HG03439 (cell line): ENCODE data around the gene NPDC1.

ENCODE experiments used
- ATAC-seq: cut with Tn5 transposase; IDR thresholded peaks from one replicate; pipeline ENCODE4 v1.9.1; 2021; ENCODE audit warnings: mild to moderate bottlenecking, moderate library complexity; ENCODE audit not compliant: unreplicated experiment

Gene NPDC1

DNA sequence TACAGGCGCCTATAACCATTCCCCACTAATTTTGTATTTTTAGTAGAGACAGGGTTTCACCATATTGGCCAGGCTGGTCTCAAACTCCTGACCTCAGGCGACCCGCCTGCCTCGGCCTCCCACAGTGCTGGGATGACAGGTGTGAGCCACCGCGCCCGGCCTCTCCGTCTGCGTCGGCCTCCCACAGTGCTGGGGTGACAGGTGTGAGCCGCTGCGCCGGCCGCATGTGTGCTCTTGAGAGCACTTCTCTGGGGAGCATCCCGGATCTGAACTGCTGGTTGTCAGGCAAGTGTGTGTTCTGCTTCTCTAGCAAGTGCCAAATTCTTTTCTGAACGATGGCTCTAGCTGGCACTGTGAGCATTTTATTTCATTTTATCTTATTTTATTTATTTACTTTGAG lies 11.6 kb upstream of the NPDC1 start:
- no peak for ATAC-seq

DNA sequence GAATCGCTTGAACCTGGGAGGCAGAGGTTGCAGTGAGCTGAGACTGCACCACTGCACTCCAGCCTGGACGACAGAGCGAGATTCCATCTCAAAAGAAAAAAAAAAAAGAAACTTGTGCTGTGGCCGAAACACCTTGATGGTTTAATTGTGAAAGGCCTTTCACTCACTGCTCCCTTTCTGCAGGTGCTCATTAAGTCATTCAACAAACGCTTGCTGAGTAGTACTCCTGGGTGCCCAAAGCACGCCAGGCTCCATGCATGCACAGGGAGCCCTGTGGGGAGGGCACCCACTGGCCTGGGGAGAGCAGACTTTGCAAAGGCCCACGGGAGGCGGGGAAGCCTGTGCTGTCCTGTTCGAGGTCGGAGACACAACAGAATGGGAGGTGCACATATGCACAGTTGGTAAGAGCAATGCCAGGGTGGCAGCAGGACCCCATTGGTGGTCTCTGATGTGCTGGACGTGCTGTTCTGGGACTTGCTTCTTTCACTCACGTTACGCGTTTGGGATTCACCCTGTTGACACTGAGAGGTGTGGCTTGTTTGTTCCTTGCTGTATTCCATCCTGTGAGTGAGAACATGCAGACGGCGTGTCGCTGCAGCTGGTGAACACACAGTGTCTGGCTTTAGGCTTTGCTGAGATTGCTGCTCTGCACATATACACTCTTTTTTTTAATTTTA lies 10.9 kb upstream of the NPDC1 start:
- no peak for ATAC-seq

DNA sequence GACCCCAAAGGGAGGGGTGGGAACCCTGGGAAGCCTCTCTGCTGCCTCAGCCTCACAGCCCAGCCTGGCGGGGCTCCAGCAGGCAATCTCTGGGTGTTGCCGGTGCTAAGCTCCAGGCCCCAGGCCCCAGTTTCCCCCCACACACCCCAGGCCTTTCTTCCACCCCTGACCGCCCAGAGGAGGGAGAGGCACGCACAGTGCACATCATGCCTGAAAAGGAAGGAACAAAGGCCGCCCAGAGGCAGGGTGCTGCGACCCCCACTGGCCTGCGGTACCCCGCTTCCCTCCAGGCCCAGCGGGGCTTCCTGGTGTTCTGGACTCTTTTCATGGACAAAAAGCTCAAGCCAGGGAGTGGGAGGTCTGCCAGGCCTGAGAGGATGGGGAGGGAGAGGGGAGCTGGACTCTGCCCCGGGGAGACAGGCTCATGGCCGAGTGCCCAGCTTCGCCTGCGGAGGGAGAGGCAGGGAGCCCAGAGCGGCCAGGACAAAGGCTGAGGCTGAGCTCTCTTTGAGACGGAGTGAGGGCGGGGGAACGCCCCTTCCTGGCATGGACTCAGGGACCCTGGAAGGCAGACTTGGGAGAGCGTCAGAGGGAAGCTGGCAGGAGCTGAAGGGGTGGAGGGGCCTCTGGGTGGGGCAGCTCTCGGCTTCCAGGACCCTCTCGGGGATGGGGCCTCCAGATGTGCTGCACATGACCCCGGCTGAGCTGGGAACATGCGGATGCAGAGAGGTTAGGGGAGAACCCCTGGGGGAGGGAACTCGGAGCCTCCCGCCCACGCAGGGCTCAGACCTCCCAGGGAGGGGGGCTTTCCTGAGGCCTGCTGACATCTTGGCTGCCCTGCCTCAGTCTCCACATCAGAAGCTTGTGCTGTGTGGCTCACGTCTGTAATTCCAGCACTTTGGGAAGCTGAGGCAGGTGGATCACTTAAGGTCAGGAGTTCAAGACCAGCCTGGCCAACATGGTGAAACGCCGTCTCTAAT lies 9.7 kb upstream of the NPDC1 start:
- ATAC-seq = no peak

DNA sequence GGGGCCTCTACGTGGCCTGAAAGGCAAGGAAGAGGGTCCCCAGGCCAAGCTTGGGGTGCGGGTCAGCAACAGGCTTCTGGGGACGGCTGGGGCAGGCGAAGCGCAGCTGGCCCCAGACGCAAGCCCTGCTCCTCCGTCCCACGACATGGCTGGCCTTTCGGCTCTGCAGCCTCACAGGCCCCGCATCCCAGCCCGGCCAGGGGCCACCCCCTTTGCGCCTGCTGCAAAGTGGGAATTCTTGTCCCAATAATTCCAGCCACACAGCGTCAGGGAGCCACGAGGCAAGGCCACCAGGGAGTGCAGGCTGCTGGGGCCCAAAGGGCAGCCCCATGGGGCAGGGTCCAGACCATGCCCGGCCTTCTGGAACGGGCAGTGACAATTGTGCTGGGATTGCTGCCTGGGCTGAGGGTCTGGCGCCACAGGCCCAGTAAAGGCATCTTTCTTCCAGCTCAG lies 9.0 kb upstream of the NPDC1 start:
- ATAC-seq = no peak

DNA sequence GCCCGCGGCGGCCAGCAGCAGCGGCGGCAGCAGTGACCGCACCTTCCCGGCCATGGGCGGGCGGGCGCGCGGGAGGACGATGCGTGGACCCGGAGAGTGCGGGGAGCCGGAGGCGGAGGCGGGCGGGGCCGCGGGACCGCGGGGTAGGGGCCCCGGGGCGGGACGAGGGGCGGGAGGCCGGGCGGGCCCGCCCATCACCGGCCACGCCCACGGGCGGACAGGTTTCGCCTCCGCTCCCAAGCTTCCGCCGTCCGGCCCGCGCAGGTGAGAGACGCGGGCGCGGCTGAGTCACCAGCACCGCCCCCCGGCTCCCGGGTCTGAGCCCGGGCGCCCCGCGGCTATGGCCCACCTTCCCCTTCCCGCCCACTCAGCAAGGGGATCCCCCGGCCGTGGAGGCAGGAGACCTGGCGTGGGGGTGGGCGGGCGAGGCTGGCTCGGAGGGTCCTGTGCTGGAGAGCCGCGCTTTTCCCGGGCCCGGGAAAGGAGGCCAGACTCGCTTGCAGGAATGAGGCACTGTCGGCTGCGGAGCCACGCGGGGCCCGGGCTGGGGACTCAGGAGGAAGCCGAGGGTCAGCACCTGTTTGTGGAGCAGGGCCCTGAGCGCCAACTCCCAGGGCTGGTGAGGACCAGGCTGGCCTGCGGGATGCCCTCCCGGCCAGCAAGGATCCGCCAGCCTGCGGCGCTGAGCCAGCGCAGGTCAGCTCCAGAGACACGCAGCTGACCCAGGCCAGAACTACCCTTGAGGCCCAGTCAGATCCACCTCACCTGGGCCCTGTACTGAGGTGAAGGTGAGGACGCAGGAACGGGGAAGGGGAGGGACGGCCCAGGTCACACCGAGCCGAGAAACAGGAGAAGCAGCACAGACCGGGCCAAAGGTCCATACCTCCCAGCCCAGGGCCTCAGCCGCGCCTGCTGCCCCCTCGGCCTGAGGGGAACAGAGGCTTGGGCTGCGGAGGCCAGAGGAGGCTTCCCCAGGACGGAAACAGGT lies 8.3 kb upstream of the NPDC1 start, which contains the start of gene ENTPD2:
ENTPD2 (minus strand) TSS at position 118 of the 988 bp plus-strand sequence; CDS start at position 54, 64 bp downstream.
- no peak for ATAC-seq

DNA sequence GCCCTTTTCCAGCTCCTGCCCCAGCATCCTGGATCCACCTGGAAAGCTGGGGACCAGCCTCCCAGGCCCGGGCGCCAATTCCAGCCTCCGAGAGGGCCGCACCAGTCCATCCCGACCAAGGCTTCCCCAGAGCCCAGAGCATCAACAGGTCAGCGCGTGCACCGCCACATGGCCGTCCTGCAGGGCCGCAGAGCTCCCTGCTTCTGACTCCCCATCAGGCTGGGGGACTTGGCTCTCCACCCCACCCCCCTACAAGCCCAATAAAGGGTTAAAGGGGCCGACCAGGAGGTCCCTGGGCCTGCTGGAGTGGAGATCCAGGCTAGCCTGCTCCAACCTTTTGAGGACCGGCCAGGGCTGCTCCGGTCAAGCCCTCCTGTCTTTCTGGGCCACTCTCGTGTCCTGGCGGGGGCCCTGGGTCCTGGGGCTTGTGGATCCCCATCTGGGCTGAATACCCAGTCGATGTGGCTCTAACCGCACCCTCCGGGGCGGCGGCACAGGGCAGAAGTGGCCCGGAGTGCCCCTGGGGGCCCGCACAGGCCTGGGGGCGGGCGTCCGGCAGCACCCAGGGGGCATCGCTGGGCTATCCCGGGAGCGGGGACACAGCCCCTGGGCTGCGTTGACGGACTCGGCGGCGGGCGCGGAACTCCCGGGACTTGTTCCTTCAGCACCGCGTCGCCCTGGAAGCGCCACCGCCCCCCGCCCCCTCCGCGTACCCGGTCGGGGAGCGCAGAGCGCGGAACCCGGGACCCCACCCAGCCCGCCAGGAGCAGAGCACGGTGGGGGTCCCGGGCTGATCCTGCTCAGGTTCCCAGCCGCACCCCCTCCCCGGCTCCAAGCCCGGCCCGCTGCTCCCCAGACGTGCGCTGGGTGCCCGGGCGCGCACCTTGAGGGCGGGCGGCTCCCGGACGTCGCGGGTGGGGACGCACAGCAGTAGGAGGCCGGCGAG lies 7.3 kb upstream of the NPDC1 start:
- ATAC-seq = no peak

DNA sequence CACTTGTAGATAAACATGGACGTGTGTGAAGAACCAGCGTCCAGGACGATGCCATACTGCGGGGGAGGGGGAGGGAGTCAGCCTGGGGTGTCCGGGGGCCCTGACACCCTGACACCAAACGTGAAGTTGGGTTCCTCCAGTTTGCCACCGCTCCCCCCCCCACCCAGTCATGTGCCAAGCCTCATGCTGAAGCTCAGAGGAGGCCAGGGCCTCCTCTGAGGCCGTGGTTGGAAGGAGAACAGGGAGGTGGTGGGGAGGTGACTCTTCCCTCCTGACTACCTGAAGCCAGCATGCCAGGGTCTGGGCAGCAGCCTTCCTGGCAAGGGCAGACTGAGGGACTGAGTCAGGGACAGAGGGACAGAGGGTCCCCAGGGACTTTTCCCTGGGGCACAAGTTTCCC lies 6.3 kb upstream of the NPDC1 start:
- ATAC-seq = no peak

DNA sequence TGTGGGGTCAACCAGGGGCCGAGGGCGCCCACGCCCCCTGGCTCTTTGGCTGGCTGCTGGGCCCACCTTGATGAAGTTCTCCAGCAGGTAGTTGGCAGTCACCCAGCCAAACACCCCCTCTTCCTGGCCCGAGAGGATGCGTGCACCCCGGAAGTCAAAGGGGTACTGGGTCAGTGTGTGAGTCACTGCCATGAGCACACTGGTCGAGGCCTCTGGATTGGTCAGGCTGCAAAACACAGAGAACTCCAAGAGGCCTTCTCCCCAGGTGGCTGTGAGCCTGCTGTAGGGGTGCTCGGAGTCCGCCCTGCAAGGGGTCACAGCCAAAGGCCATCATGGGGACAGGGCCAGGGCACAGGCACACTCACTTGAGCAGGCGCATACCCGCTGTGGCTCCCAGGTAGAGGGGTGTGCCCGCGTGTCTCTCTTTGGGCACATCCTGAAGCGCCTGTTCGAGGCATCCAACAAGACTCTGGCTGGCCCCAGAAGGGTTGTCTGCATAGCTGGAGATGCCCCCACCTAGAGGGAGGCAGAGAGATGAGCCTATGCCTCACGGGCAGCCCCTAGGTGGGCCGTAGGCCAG lies 5.3 kb upstream of the NPDC1 start:
- no peak for ATAC-seq

DNA sequence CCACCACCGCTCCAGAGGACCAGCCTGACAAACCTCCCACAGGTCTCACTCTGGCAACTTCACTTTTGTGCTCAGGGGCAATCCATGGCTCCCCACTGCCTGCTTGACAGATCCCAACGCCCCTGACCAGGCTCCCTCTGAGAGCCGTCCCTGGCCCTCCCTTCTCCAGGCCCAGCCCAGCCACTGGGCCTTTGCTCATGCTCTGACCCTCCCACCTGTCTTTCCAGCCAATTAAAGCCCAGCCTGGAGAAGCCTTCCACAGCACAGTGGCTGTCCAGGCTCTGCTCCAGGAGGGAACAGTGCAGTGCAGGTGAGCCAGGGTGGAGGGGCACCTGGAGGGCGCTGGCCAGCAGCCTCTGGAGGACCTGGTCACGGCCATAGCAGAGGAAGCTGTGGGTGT lies 4.6 kb upstream of the NPDC1 start:
- ATAC-seq = no peak

DNA sequence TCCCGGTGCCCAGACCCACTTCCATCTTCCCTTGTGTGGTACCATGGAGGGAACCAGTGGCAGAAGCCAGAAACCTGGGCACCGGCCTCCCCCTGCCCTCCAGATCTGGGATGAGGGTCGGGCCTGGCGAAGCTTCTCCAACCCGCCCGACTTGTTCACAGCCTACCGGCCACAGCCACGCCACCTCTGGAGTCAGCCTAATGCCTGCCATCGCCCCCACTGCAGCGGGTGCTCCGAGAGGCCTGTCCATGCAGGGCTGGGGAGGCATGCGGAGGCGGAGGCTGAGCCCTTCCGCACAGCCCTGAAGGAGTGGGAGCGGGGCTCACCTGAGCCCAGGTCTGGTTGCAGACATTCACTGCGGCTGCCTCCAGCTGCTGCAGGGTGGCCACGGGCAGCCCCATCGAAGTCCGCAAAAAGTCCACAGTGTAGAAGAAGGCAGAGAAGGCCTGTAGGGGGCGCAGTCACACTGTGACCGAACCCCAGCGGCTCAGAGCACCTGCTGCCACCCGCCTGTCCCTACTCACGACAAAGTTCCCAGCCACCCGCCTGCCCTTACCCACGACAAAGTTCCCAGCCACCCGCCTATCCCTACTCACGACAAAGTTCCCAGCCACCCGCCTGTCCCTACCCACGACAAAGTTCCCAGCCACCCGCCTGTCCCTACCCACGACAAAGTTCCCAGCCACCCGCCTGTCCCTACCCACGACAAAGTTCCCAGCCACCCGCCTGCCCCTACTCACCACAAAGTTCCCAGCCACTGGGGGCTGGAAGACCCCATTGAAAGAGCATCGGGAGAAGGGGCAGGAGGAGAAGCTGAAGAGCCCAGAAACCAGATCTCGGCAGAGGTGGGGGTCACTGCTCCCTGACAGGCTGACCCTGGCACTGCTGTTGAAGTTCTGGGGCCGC lies 3.8 kb upstream of the NPDC1 start:
- no peak for ATAC-seq

DNA sequence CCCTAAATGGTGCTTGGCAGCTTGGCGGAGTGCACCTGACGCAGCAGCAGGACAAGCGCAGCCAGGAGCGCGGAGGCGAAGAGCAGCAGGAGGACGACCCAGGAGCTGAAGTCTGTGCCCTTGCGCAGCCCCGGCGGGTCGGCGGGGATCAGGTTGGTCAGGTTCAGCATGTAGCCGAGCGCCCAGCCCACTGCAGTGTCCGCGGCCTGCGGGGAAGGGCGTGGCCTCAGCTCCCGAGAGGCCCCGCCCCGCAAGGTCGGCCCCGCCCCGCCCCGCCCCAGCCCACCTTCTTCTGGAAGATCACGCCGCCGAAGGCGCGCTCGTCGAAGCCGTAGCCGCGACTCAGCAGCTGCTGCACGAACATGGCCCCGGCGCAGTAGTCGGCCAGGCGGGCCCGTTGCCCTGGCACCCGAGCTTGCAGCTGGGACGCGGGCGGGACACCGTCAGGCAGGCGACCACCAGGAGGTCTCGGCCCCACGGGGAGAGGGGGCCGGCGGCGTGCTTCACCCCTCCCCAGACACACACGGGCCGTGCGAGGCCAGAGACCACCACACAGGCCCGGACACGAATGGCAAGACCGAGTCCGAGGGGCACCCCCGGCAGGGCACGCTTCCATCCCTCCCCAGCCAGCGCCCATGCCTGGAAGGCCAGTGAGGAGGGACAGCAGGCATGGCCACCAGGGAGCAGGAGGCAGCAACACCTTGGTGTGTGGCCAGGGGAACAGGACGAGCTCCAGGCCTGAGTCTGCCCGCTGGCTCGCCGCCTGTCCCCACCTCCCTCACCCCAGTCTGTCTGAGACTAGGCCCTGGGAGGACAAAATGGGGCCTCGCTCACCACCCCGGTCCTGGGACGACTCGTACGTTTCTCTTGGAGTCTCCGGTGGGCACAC lies 2.9 kb upstream of the NPDC1 start:
- ATAC-seq = no peak

DNA sequence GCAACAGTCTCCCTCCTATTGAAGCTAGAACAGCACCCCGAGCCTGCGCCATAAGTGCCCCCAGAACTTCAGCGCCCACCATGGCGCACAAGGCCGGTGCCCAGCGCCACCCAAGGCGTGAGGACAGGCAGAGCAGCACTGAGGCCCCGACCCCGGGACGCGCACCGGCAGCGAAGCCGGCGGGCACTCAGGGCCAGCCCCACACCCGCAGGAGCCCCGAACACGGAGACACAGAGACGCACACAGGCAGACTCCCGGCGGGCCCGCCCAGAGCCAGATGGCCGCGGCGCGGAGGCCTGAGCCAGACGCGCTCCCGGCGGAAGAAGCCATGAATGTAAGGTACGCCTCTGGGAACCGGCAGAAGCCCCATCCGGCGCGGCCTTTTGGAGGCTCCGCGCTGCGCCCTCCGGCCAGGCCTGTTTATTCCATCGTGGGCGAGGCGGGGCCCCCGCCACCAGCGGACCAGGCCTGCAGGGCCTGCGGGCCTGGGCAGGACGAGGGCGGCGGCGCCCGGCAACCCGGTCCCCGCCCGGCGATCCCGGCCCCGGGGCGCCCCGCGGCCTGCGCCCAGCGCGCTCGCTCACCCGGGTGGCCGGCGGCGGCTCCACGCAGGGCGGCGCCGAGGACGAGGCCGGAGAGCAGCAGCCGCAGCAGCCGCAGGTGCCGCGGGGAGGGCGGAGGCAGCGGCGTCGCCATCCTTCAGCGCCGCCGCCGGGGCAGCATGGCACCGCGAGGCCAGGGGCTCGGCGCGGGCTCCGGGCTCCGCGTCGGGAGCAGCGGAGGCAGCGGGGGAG lies 486 bp downstream of the NPDC1 start:
- no peak for ATAC-seq

DNA sequence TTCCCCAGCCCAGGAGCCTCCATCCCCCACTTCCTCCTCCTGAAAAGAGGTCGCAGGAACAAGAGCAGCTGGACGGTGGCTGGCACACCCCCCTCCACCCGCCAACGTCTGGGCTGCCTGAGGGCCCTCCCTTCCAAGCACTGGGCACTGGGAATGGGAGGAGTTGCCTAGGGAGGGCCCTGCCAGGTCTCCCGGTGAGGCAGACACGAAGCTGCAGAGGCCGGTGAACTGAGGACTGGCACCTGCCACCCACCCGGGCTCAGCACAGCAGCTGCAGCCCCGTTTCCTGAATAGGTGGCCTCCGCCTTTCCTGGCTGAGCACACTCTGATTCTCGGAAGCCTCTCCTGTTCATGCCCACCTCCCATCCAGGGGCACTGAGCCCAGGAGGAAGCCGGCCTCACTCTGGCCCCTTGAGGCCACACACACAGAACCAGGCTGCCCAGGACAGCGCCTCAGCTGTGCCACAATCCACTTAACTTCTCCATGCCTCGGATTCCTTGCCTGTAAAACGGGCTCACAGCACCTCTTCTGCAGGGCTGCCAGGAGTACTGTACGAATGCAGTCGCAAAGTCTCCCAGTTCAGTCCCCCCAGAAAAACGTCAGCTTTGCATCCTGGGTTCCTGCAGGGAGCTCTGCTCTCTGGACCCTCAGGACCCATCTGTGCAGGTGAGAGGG lies 1.3 kb downstream of the NPDC1 start:
- ATAC-seq = no peak

DNA sequence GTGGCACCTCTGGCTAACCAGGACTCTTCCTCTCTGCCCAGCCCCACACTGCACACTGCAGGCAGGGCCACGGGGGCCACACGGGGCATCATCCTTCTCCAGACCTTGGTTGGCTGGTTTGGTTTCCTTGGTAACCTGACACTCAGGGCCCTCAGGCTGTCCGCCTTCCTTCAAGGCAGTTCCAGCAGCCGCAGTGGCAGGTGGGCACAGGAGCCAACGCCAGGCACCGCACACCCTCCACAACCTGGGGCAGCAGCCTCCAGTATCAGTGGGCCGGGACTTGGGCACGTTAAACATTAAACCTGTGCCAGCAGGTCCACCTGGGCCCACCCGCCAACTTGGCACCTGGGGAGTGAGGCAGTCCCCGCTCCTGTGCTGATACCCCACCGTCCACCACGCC lies 1.9 kb downstream of the NPDC1 start:
- no peak for ATAC-seq

DNA sequence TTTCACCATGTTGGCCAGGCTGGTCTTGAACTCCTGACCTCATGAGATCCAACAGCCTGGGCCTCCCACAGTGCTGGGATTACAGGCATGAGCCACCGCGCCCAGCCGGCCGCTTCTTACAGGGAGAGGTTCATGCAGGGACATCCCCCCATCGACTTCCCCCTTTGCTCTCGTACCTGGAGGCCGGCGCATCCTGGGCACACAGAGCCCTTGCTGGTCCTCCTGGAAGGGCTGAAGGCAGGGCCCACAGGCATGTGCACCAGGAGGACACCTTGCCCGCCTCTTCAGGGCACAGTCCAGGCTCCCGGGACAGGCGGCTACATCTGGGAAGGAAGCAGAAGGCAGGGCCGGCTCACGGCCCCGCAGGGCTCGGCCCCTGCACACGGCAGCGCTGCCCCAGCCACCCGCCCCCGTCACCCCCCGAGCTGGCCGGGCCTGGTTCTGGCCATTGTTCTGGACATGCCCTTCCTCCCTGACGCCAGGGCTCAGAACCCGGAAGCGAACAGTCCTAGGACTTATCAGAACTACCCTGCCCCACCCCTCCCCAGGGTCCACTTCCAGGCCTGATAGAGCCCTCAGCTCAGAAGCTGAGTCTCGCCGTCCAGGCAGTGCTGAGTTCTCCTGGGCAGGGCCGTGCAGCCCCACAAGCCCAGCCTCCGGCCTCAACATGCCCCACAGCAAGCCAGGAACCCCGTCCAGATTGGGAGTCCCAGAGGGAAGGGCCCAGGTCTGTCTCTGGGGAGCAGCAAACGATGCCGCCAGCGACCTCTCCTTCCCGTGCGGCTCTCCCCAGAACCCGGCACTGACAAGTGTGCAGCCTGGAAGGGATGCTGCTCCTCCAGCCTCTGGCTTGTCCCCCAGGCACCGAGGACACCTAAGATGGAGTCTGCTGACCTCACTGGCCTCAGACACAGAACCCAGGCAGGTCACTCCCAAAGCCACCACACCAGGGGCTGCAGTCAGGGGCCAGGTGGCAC lies 2.9 kb downstream of the NPDC1 start:
- ATAC-seq = no peak
